H9 (cell line): Measurements from ENCODE around the gene MATN1. TPM values are rescaled to one million over a fixed set of nuclear protein-coding genes. Genes with fewer than 3 reads are reported as not detected.
A peak's percentile ranks its signal among the peaks of the same experiment; 100 is the strongest.

Experiments used
- DNase-seq: peaks from one replicate; pipeline ENCODE4 v3.0.0-alpha.2; 2017
- H2AFZ ChIP-seq: one replicate; pipeline ENCODE4 v1.6.1; 2013; ENCODE audit warnings: mild to moderate bottlenecking, low read length, control low read depth, moderate library complexity
- H2AK5ac ChIP-seq: 2 replicates; pipeline ENCODE4 v1.6.1; 2013; ENCODE audit warnings: low read length, control low read depth, mixed read lengths; ENCODE audit not compliant: insufficient read length
- H2BK120ac ChIP-seq: one replicate; pipeline ENCODE4 v1.6.1; 2013; ENCODE audit warnings: low read depth, mild to moderate bottlenecking, low read length, control low read depth, inconsistent platforms; ENCODE audit not compliant: poor library complexity, severe bottlenecking
- H2BK12ac ChIP-seq: 2 replicates; pipeline ENCODE4 v1.6.1; 2013; ENCODE audit warnings: low read length, control low read depth, mixed read lengths, low read depth; ENCODE audit not compliant: insufficient read length
- H2BK15ac ChIP-seq: 2 replicates; pipeline ENCODE4 v1.6.1; 2013; ENCODE audit warnings: low read depth, low read length, control low read depth
- H2BK20ac ChIP-seq: one replicate; pipeline ENCODE4 v1.6.1; 2013; ENCODE audit warnings: low read depth, mild to moderate bottlenecking, low read length, control low read depth, inconsistent platforms; ENCODE audit not compliant: poor library complexity, severe bottlenecking
- H2BK5ac ChIP-seq: 2 replicates; pipeline ENCODE4 v1.6.1; 2013; ENCODE audit warnings: low read length, control low read depth, mixed read lengths; ENCODE audit not compliant: insufficient read length
- H3K14ac ChIP-seq: 2 replicates; pipeline ENCODE4 v1.6.1; 2013; ENCODE audit warnings: low read length, control low read depth; ENCODE audit not compliant: insufficient read depth
- H3K18ac ChIP-seq: 2 replicates; pipeline ENCODE4 v1.6.1; 2013; ENCODE audit warnings: low read depth, mild to moderate bottlenecking, mixed read lengths, low read length, control low read depth; ENCODE audit not compliant: insufficient read length
- H3K23ac ChIP-seq: 2 replicates; pipeline ENCODE4 v1.6.1; 2013; ENCODE audit warnings: low read length, control low read depth, mixed read lengths, low read depth; ENCODE audit not compliant: insufficient read length
- H3K23me2 ChIP-seq: 2 replicates; pipeline ENCODE4 v1.6.1; 2013; ENCODE audit warnings: low read depth, mild to moderate bottlenecking, mixed read lengths, low read length, control low read depth; ENCODE audit not compliant: insufficient read length, poor library complexity, severe bottlenecking
- H3K27ac ChIP-seq: 2 replicates; pipeline ENCODE4 v1.5.1; 2013; ENCODE audit warnings: low read length, control low read depth, mixed read lengths, low read depth; ENCODE audit not compliant: insufficient read length
- H3K27me3 ChIP-seq: 2 replicates; pipeline ENCODE4 v1.6.1; 2013; ENCODE audit warnings: low read length, control low read depth, inconsistent platforms; ENCODE audit not compliant: insufficient read depth
- H3K4ac ChIP-seq: 2 replicates; pipeline ENCODE4 v1.6.1; 2013; ENCODE audit warnings: low read depth, mild to moderate bottlenecking, control low read depth, inconsistent platforms, low read length, moderate library complexity
- H3K4me1 ChIP-seq: 2 replicates; pipeline ENCODE4 v1.6.1; 2013; ENCODE audit warnings: low read length, control low read depth, inconsistent platforms; ENCODE audit not compliant: insufficient read depth
- H3K4me2 ChIP-seq: 2 replicates; pipeline ENCODE4 v1.6.1; 2013; ENCODE audit warnings: low read length, control low read depth, mixed read lengths; ENCODE audit not compliant: insufficient read length, insufficient read depth
- H3K56ac ChIP-seq: 2 replicates; pipeline ENCODE4 v1.6.1; 2013; ENCODE audit warnings: low read depth, mild to moderate bottlenecking, mixed read lengths, low read length, control low read depth; ENCODE audit not compliant: insufficient read length
- H3K79me1 ChIP-seq: 2 replicates; pipeline ENCODE4 v1.6.1; 2013; ENCODE audit warnings: low read depth, mild to moderate bottlenecking, moderate library complexity, low read length, control low read depth, inconsistent platforms; ENCODE audit not compliant: insufficient read depth, poor library complexity, severe bottlenecking
- H3K79me2 ChIP-seq: 2 replicates; pipeline ENCODE4 v1.6.1; 2013; ENCODE audit warnings: low read length, control low read depth, inconsistent platforms; ENCODE audit not compliant: insufficient read depth
- H3K9ac ChIP-seq: 2 replicates; pipeline ENCODE4 v1.6.1; 2013; ENCODE audit warnings: low read length, control low read depth, mixed read lengths; ENCODE audit not compliant: insufficient read length; ENCODE audit errors: extremely low read depth
- H3K9me3 ChIP-seq: one replicate; pipeline ENCODE4 v1.6.1; 2013; ENCODE audit warnings: low read depth, low read length, inconsistent platforms; ENCODE audit not compliant: control insufficient read depth
- H3T11ph ChIP-seq: one replicate; pipeline ENCODE4 v1.6.1; 2013; ENCODE audit warnings: mild to moderate bottlenecking, low read length, control low read depth, inconsistent platforms
- H4K20me1 ChIP-seq: one replicate; pipeline ENCODE4 v1.6.1; 2013; ENCODE audit not compliant: control insufficient read depth, insufficient read length, insufficient read depth
- H4K5ac ChIP-seq: 2 replicates; pipeline ENCODE4 v1.6.1; 2013; ENCODE audit warnings: low read depth, mild to moderate bottlenecking, mixed read lengths, low read length, control low read depth; ENCODE audit not compliant: insufficient read length
- H4K8ac ChIP-seq: replicated peaks from 2 replicates; pipeline ENCODE4 v1.6.1; 2013; ENCODE audit warnings: low read length, control low read depth, mixed read lengths, low read depth; ENCODE audit not compliant: insufficient read length
- H4K91ac ChIP-seq: 2 replicates; pipeline ENCODE4 v1.6.1; 2013; ENCODE audit warnings: low read depth, mild to moderate bottlenecking, moderate library complexity, mixed read lengths, low read length, control low read depth; ENCODE audit not compliant: insufficient read length
- H3K27ac Mint-ChIP-seq, 3 experiments: 2 replicates in 2 of 3; 3 replicates in 1 of 3; pipeline ENCODE4 v1.8.0; 2020 to 2021; ENCODE audit warnings: mixed read lengths in 3 of 3, mild to moderate bottlenecking in 1 of 3, moderate library complexity in 1 of 3
- H3K27me3 Mint-ChIP-seq: 2 replicates; pipeline ENCODE4 v1.8.0; 2021; ENCODE audit warnings: low read depth, mild to moderate bottlenecking, moderate library complexity, mixed read lengths
- H3K36me3 Mint-ChIP-seq, 3 experiments: 2 replicates in 2 of 3; 3 replicates in 1 of 3; pipeline ENCODE4 v1.8.0; 2020 to 2021; ENCODE audit warnings: low read depth in 3 of 3, mixed read lengths in 3 of 3; ENCODE audit not compliant: insufficient read depth in 1 of 3
- H3K4me1 Mint-ChIP-seq, 2 experiments: 2 replicates each; pipeline ENCODE4 v1.8.0; 2020; ENCODE audit warnings: mixed read lengths in 2 of 2
- H3K4me3 Mint-ChIP-seq, 2 experiments: 2 replicates in 1 of 2; 3 replicates in 1 of 2; pipeline ENCODE4 v1.8.0; 2020 to 2021; ENCODE audit warnings: mild to moderate bottlenecking in 2 of 2, mixed read lengths in 2 of 2, moderate library complexity in 1 of 2
- H3K9me3 Mint-ChIP-seq, 2 experiments: 2 replicates in 1 of 2; 3 replicates in 1 of 2; pipeline ENCODE4 v1.8.0; 2020; ENCODE audit warnings: mild to moderate bottlenecking in 2 of 2, mixed read lengths in 2 of 2, moderate library complexity in 1 of 2
- CTCF ChIP-seq: fragments of 200-600 bp; sonication (generic); conservative IDR thresholded peaks from 3 replicates; pipeline ENCODE4 v1.8.0; 2021; ENCODE audit warnings: antibody characterized with exemption, mild to moderate bottlenecking
- WGBS: extraction: QIAGEN DNeasy Blood & Tissue Kit; methylation state at CpG from one replicate; pipeline ENCODE4 v1.1.7; 2013; ENCODE audit warnings: missing lambda C conversion rate, low lambda C conversion rate, mixed read lengths; ENCODE audit not compliant: insufficient read length; ENCODE audit errors: extremely low coverage; 5-methylcytosine and 5-hydroxymethylcytosine counted together
- total RNA-seq: library from RNA; stranded (reverse); gene quantifications from 2 replicates; pipeline ENCODE4 v1.2.1, GENCODE V29; 2021

The MATN1 gene
- total RNA-seq, 1 experiment from 2014 or later: not detected

- Histone ChIP-seq H3K56ac (no peak overlapping the region), H3K27ac (no peak overlapping the region), H3K4me1 (peaks cover 6% of the 10 kb centered on the region), H2BK12ac (no peak overlapping the region), H3K4ac (no peak overlapping the region), H2BK120ac (no peak overlapping the region), H2BK15ac (no peak overlapping the region), H3K4me2 (peak overlapping the region; percentile 41), H2BK5ac (no peak overlapping the region), H3K14ac (peak overlapping the region; percentile 74; the same call in 1 of the 2 replicates), H3K79me1 (no peaks in the 10 kb centered on the region), H4K8ac (no peak overlapping the region), H4K5ac (no peak overlapping the region), H3K23ac (no peak overlapping the region), H3K9me3 (no peaks in the 10 kb centered on the region), H3K18ac (peak overlapping the region; percentile 41), H3K27me3 (no peaks in the 10 kb centered on the region), H3K79me2 (no peaks in the 10 kb centered on the region), H3K9ac (peak overlapping the region; percentile 1), H4K91ac (no peak overlapping the region), H2AFZ (no peak overlapping the region), H3T11ph (no peak overlapping the region), H4K20me1 (no peaks in the 10 kb centered on the region), H2AK5ac (no peak overlapping the region), H2BK20ac (no peak overlapping the region), H3K23me2 (no peaks in the 10 kb centered on the region)
- WGBS: no CpG with 5 or more reads among the region's 56 CpGs
- no peaks in the 10 kb centered on the region; a peak in 2 of 7 replicates for H3K36me3 Mint-ChIP-seq
- DNase-seq: peak; percentile 100
- peak overlapping the region; percentile 62 to 72 for H3K4me3 Mint-ChIP-seq
- peaks cover under 1 to 4% of the 10 kb centered on the region in 2 experiments; a peak in 3 of 5 replicates for H3K9me3 Mint-ChIP-seq
- TF ChIP-seq CTCF: peak; percentile 51; the same call in 2 of the 3 replicates
- no peak overlapping the region; a peak in 1 of 7 replicates for H3K27ac Mint-ChIP-seq
- peaks cover 34% of the 10 kb centered on the region for H3K27me3 Mint-ChIP-seq
- H3K4me1 Mint-ChIP-seq: peaks cover 18 to 27% of the 10 kb centered on the region in 2 experiments
Observed at GRCh38 chr1:30684881-30685795, 38.2 kb downstream of the MATN1 start.
